Fibroblast of villous mesenchyme (primary cell): ENCODE measurements around the gene EOLA2. TPM values are rescaled to one million over a fixed set of nuclear protein-coding genes. Genes with fewer than 3 reads are reported as not detected.
"Not testable (repeated sequence)": the region's sequence is repeated elsewhere in the genome, so short reads cannot be mapped to it uniquely, and the experiment has no call there.

Experiments used
- DNase-seq: peaks from one replicate; pipeline ENCODE4 v3.0.0-alpha.2; 2010; ENCODE audit warnings: low read depth
- H3K4me3 ChIP-seq: 2 replicates; pipeline ENCODE4 v1.5.1; 2011; ENCODE audit warnings: low read depth, mild to moderate bottlenecking, low read length
- total RNA-seq: library from RNA; depleted of rRNA; stranded (reverse); fragments of >200 nt; gene quantifications from 2 replicates; pipeline ENCODE4 v1.2.3, GENCODE V29; 2012
- TF ChIP-seq, protein P1 (sequence below): IDR thresholded peaks from 2 replicates; pipeline ENCODE4 v1.5.1; 2012; ENCODE audit warnings: low read depth, mild to moderate bottlenecking, low read length; ENCODE audit not compliant: insufficient read depth

EOLA2 gene
- total RNA-seq, 1 donor = 16.4 TPM

DNA sequence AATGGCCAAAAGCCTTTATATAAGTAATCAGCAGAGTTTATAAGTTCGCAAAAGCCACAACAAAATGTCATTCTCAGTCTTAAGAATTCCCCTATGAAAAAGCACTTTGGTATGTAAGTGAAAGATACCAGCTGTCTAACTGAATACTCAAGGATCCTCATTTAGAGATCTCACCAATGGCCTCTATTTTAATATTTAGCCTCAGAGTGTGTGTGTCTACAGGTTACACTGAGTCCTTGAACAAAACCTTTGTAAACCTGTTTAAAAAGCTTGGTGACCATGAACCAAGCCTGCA is 10.4 kb downstream of the EOLA2 start:
- H3K4me3 ChIP-seq, DNase-seq: not testable (repeated sequence)

DNA sequence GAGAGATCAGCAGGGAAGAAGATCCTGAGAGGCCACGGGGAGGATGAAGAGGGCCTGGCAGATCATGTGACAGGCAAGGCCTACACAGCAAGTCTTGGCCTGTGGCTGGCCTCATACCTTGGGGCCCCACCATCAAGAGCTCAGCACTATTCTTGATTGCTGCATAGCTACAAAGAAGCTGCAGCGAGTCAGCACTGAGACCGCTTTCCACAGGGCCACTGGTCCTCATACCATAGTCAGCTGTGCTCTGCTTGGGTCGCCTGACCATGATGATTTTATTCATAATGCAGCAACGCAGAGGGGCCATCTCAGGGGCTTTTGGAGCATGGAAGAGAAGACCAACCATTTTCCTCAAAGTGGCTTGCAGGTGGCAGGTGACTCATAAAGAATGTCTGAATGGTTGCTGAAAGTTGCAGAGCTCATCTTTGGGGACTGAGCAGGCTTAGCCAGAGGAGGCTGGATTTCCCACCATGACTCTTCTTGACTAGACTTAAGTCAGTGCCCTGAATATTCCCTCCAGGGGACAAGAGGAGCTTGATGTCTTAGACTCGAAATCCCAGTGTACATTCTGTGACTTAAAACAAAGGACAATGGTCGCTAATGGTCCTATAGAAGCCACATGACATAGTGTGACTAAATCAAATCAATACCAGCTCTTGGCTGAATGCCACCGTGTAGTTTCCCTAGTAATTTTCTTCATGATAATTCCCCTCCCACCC is 10.9 kb downstream of the EOLA2 start:
- DNase-seq, H3K4me3 ChIP-seq: not testable (repeated sequence)

DNA sequence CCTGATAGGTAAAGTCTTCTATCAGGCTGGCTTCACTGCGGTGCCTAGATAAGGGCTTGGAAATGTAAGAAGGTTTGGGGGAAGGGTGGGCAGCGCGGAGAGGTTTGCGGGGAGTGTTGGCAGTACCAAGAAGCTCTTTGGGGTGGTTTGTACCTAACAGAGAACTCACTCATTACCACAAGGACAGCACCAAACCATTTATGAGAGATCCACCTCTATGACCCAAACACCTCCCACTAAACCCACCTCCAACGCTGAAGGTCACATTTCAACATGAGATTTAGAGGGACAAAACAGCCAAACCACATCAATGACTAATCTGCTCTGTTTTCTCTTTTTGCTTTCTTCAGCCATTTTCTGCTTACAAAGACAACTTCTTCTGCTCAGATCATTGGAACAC is 13.9 kb downstream of the EOLA2 start:
- not testable (repeated sequence) for H3K4me3 ChIP-seq, DNase-seq

DNA sequence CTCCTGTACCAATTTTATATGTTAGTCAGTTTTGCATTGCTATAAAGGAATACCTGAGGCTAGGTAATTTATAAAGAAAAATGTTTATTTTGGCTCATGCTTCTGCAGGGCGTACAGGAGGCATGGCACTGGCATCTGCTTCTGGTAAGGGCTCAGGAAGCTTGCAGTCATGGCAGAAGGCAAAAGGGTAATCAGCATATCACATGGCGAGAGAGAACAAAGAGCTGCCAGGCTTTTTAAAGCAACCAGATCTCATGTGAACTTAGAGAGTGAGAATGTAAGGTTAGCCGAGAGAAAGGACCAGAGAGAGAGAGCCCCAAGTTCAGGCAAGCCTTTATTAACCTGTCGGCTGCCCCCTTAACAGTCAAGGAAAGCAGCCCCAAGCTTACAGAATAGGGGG is 14.5 kb downstream of the EOLA2 start:
- not testable (repeated sequence) for H3K4me3 ChIP-seq, DNase-seq

DNA sequence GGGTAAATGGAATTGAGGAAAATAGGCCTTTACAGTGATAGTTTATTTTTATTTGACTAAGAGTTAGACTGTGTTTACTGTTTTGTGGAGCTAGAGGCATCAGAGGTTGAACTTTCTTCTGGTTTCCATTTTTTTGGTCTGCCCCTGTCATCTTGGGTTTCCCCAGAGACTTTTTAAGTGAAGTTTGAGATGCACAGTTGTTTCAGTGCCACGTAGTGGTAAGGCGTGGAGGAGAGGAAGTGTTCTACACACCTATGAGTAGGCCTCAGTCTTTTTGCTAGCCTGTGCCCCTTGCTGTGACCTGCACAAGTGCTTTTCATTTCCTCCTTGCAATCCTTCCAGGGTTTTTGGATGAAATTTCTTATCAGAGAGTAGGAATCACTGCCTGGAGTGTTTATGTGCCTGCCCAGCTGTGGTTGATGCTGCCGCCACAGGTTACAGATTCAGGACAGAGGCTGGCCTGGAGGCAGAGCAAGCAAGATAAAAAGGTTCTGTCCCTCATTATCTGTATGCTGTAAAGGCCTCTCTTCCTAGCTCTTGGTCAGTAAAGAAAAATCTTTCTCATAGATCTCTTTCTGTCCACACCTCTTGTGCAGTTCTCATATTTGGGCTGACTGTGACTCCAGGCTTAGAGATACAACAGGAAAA is 21.4 kb downstream of the EOLA2 start:
- TF ChIP-seq, protein P1, sequence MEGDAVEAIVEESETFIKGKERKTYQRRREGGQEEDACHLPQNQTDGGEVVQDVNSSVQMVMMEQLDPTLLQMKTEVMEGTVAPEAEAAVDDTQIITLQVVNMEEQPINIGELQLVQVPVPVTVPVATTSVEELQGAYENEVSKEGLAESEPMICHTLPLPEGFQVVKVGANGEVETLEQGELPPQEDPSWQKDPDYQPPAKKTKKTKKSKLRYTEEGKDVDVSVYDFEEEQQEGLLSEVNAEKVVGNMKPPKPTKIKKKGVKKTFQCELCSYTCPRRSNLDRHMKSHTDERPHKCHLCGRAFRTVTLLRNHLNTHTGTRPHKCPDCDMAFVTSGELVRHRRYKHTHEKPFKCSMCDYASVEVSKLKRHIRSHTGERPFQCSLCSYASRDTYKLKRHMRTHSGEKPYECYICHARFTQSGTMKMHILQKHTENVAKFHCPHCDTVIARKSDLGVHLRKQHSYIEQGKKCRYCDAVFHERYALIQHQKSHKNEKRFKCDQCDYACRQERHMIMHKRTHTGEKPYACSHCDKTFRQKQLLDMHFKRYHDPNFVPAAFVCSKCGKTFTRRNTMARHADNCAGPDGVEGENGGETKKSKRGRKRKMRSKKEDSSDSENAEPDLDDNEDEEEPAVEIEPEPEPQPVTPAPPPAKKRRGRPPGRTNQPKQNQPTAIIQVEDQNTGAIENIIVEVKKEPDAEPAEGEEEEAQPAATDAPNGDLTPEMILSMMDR = no peak
- no peak for DNase-seq

DNA sequence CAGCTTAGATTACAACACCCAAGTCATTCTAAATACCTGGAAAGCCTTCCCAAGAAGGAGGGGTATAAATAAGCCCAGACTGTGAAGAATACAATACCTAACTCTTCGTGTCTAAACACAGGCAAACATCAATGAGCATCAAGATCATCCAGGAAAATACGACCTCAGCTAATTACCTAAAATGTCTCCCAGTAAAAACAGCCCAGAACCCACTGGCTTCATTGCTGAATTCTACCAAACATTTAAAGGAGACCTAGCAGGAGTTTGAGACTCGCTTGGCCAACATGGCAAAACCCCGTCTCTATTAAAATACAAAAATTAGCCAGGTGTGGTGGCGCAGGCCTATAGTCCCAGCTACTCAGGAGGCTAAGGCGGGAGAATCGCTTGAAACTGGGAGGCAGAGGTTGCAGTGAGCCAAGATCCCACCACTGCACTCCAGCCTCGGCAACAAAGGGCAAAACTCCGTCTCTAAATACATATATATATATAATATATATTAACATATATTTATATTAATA is 28.1 kb downstream of the EOLA2 start:
- H3K4me3 ChIP-seq = no peak overlapping the region
- no peak for DNase-seq
- TF ChIP-seq, protein P1 = no peak

More for the DNA sequence above, 21.4 kb downstream of the EOLA2 start:
- H3K4me3 ChIP-seq = no peak overlapping the region

DNA sequence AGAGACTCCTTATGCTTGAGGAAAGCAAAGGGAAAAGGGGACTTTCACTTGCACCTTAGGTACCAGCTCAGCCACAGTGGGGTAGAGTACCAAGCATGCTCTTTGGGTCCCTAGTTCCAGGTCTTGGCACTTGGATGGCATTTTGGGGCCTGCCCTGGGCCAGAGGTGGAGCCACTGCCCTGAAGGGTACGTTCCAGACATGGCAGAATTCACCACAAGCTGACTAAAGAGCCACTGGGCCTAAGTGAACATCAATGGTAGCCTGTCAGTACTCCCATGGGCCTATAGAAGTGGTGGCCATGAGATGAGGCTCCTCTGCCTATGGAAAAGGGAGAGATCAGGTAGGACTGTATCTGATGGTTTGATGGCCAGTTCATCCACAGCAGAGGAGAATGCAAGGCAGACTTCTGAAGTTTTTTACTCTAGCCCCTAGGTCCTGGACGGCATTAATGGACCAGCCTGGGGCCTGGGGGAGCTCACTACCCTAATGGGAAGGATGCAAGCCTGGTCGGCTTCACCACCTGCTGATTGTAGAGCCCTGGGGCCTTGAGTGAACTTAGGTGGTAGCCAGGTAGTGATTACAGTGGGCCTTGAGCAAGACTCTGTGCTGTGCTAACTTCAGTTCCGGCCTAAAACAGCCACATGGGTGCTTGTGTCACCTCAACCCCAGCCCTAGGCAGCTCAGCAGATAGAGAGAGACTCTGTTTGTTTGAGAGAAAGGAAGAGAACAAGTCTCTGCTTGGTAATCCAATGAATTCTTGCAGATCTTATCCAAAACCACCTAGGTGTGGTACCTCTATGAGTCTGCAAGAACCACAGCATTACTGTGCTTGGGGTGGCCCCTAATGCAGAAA is 28.7 kb downstream of the EOLA2 start:
- TF ChIP-seq, protein P1 = no peak
- H3K4me3 ChIP-seq = no peak overlapping the region
- no peak for DNase-seq

DNA sequence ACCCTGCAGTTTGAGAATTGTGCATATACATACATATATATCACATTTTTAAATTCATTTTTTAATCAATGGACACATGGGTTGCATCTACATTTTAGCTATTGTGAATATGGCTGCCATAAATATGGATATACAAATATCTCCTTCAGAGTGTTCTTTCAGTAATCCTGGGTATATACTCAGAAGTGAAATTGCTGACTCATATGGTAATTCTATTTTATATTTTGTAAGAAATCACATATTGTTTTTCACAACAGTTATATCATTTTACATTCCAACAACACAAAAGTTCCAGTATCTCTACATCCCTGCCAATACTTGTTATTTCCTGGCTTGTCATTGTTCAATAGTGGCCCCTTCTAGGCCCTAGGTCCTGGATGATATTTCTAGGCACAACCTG is 29.6 kb downstream of the EOLA2 start:
- no peak for DNase-seq
- H3K4me3 ChIP-seq = no peak overlapping the region
- TF ChIP-seq, protein P1 = no peak
